WTC11 (cell line): ENCODE results near the gene NTN1. TPM values are rescaled to one million over a fixed set of nuclear protein-coding genes. Genes with fewer than 3 reads are reported as not detected.

Experiments used
- ATAC-seq: fragments of 200-7000 bp; cut with Tn5 transposase; 2 replicates; pipeline ENCODE4 v1.10.0; 2021; ENCODE audit warnings: mild to moderate bottlenecking, moderate library complexity
- CTCF ChIA-PET: fragments of 300-600 bp; sonication (Branson Sonifier 250); formaldehyde crosslinking; loops from one replicate; lab custom pipeline; 2021; ENCODE audit warnings: antibody characterized with exemption; lab: Charles Lee
- POLR2A ChIA-PET: fragments of 350-600 bp; sonication (Branson Sonifier 250); formaldehyde crosslinking; loops from one replicate; lab custom pipeline; 2021; ENCODE audit warnings: antibody characterized with exemption; lab: Charles Lee
- DNase-seq: peaks from one replicate; pipeline ENCODE4 v3.0.0; 2021; ENCODE audit warnings: low spot score
- H3K27ac Mint-ChIP-seq: 2 replicates; pipeline ENCODE4 v1.8.0; 2021; ENCODE audit warnings: mixed read lengths
- H3K27me3 Mint-ChIP-seq: 2 replicates; pipeline ENCODE4 v1.8.0; 2021; ENCODE audit warnings: low read depth, mild to moderate bottlenecking, moderate library complexity, mixed read lengths
- H3K36me3 Mint-ChIP-seq: 2 replicates; pipeline ENCODE4 v1.8.0; 2021; ENCODE audit warnings: mixed read lengths
- H3K4me1 Mint-ChIP-seq: 2 replicates; pipeline ENCODE4 v1.8.0; 2022; ENCODE audit warnings: mixed read lengths
- H3K4me3 Mint-ChIP-seq: 2 replicates; pipeline ENCODE4 v1.8.0; 2021; ENCODE audit warnings: mild to moderate bottlenecking, moderate library complexity, mixed read lengths
- H3K9me3 Mint-ChIP-seq: 2 replicates; pipeline ENCODE4 v1.8.0; 2021; ENCODE audit warnings: mixed read lengths
- CBFB ChIP-seq: sonication (generic); formaldehyde crosslinking; IDR thresholded peaks from 2 replicates; pipeline ENCODE4 v1.8.1; 2022; ENCODE audit warnings: mild to moderate bottlenecking, low read depth, missing genetic modification reagents
- CDX4 ChIP-seq: fragments of 250-450 bp; sonication (Bioruptor Pico); IDR thresholded peaks from 2 replicates; pipeline ENCODE4 v1.9.0; 2021; ENCODE audit warnings: moderate library complexity, mild to moderate bottlenecking, inconsistent platforms, borderline replicate concordance
- E2F4 ChIP-seq: sonication (generic); formaldehyde crosslinking; IDR thresholded peaks from 2 replicates; pipeline ENCODE4 v1.8.1; 2022; ENCODE audit warnings: low read depth, mild to moderate bottlenecking, moderate library complexity, missing genetic modification reagents, borderline replicate concordance
- ERG ChIP-seq: fragments of 250-450 bp; sonication (Bioruptor Pico); IDR thresholded peaks from 2 replicates; pipeline ENCODE4 v1.8.0; 2021; ENCODE audit warnings: mild to moderate bottlenecking
- GTF2I ChIP-seq: fragments of 250-450 bp; sonication (Bioruptor Pico); conservative IDR thresholded peaks from 2 replicates; pipeline ENCODE4 v1.4.0; 2021; ENCODE audit warnings: mild to moderate bottlenecking
- JUN ChIP-seq: sonication (generic); formaldehyde crosslinking; IDR thresholded peaks from 2 replicates; pipeline ENCODE4 v1.8.0; 2023; ENCODE audit warnings: mild to moderate bottlenecking, missing genetic modification reagents
- KAT7 ChIP-seq: sonication (generic); formaldehyde crosslinking; IDR thresholded peaks from 2 replicates; pipeline ENCODE4 v1.8.1; 2023; ENCODE audit warnings: missing genetic modification reagents, mild to moderate bottlenecking, borderline replicate concordance
- MXD4 ChIP-seq: fragments of 250-450 bp; sonication (Bioruptor Pico); IDR thresholded peaks from 2 replicates; pipeline ENCODE4 v1.8.0; 2021; ENCODE audit warnings: mild to moderate bottlenecking, moderate library complexity, borderline replicate concordance
- MYBL2 ChIP-seq: sonication (generic); formaldehyde crosslinking; IDR thresholded peaks from 2 replicates; pipeline ENCODE4 v1.8.1; 2023; ENCODE audit warnings: mild to moderate bottlenecking, moderate library complexity, missing genetic modification reagents
- NFE2L1 ChIP-seq: sonication (generic); formaldehyde crosslinking; IDR thresholded peaks from 2 replicates; pipeline ENCODE4 v1.8.1; 2023; ENCODE audit warnings: missing genetic modification reagents
- RELA ChIP-seq: sonication (generic); formaldehyde crosslinking; IDR thresholded peaks from 2 replicates; pipeline ENCODE4 v1.8.1; 2022; ENCODE audit warnings: missing genetic modification reagents, mild to moderate bottlenecking, borderline replicate concordance
- SMAD4 ChIP-seq: sonication (generic); formaldehyde crosslinking; IDR thresholded peaks from 2 replicates; pipeline ENCODE4 v1.8.0; 2022; ENCODE audit warnings: mild to moderate bottlenecking, missing genetic modification reagents
- SP1 ChIP-seq: sonication (generic); formaldehyde crosslinking; conservative IDR thresholded peaks from 2 replicates; pipeline ENCODE4 v1.8.1; 2022; ENCODE audit warnings: missing genetic modification reagents
- TEAD4 ChIP-seq: sonication (generic); formaldehyde crosslinking; IDR thresholded peaks from 2 replicates; pipeline ENCODE4 v1.8.0; 2022; ENCODE audit warnings: mild to moderate bottlenecking, missing genetic modification reagents
- ZBTB21 ChIP-seq: sonication (generic); formaldehyde crosslinking; IDR thresholded peaks from 2 replicates; pipeline ENCODE4 v1.8.1; 2023; ENCODE audit warnings: mild to moderate bottlenecking, missing genetic modification reagents, borderline replicate concordance
- ZMAT4 ChIP-seq: fragments of 250-450 bp; sonication (Bioruptor Pico); IDR thresholded peaks from 2 replicates; pipeline ENCODE4 v1.9.0; 2021; ENCODE audit warnings: mild to moderate bottlenecking
- ZNF263 ChIP-seq: sonication (generic); formaldehyde crosslinking; IDR thresholded peaks from 2 replicates; pipeline ENCODE4 v1.8.1; 2022; ENCODE audit warnings: low read depth, mild to moderate bottlenecking, moderate library complexity, missing genetic modification reagents
- ZNF281 ChIP-seq: sonication (generic); formaldehyde crosslinking; IDR thresholded peaks from 2 replicates; pipeline ENCODE4 v1.8.0; 2023; ENCODE audit warnings: mild to moderate bottlenecking, missing genetic modification reagents
- ZNF317 ChIP-seq: sonication (generic); formaldehyde crosslinking; IDR thresholded peaks from 2 replicates; pipeline ENCODE4 v1.8.1; 2023; ENCODE audit warnings: low read depth, mild to moderate bottlenecking, moderate library complexity, missing genetic modification reagents, borderline replicate concordance
- ZNF423 ChIP-seq: fragments of 250-450 bp; sonication (Bioruptor Pico); IDR thresholded peaks from 2 replicates; pipeline ENCODE4 v2.1.2; 2022; ENCODE audit warnings: mild to moderate bottlenecking, moderate library complexity
- ZNF512 ChIP-seq: sonication (generic); formaldehyde crosslinking; IDR thresholded peaks from 2 replicates; pipeline ENCODE4 v1.8.1; 2022; ENCODE audit warnings: missing genetic modification reagents, borderline replicate concordance
- total RNA-seq: library from RNA; stranded (reverse); gene quantifications from 3 replicates; pipeline ENCODE4 v1.2.3, GENCODE V29; 2021

The NTN1 gene
- total RNA-seq, 1 experiment from 2014 or later, result 5.5 TPM

GRCh38 chr17:9051561-9051960 lies 30.3 kb downstream of the NTN1 start:
- H3K36me3 Mint-ChIP-seq, result peaks cover 21% of the 10 kb centered on the region
- ATAC-seq (no peak), DNase-seq (no peak)
- TF ChIP-seq SP1, result no peak
- TF ChIP-seq GTF2I (CRISPR knock-in tag), result no peak
- no peak for TF ChIP-seq ZNF512
- TF ChIP-seq MYBL2 (CRISPR knock-in tag), result no peak
- no peak for TF ChIP-seq ZNF263 (CRISPR knock-in tag)
- TF ChIP-seq ZNF423, result no peak
- no peak for TF ChIP-seq MXD4 (CRISPR knock-in tag)
- H3K27ac Mint-ChIP-seq, result no peak overlapping the region
- H3K4me3 Mint-ChIP-seq, result no peak overlapping the region
- H3K9me3 Mint-ChIP-seq, result peaks cover 21% of the 10 kb centered on the region
- CTCF ChIA-PET, result interaction anchor here (0.7 to 1.6 kb wide), 5 partner anchors 19 to 151 kb away, joined by 3 to 6 read pairs (median 5); no protein-coding TSS in a partner anchor
- peaks cover 46% of the 10 kb centered on the region for H3K27me3 Mint-ChIP-seq
- H3K4me1 Mint-ChIP-seq, result peaks cover 46% of the 10 kb centered on the region
- POLR2A ChIA-PET, result no interaction called here

- peaks cover 53% of the 10 kb centered on the region for H3K4me1 Mint-ChIP-seq
- CTCF ChIA-PET, result no interaction called here
- TF ChIP-seq ZNF263 (CRISPR knock-in tag) (no peak), ZMAT4 (CRISPR knock-in tag) (no peak), JUN (CRISPR knock-in tag) (no peak)
- TF ChIP-seq, all 79 proteins: peak for 0
Observed at GRCh38 chr17:9052921-9053320, 31.6 kb downstream of the NTN1 start.

GRCh38 chr17:9053406-9053805 lies 32.1 kb downstream of the NTN1 start:
- ChIA-PET POLR2A (no interaction called here), CTCF (interaction anchor here (0.6 to 1.4 kb wide), 2 partner anchors 9 to 38 kb away, joined by 3 read pairs; no protein-coding TSS in a partner anchor)
- TF ChIP-seq ZBTB21 (CRISPR knock-in tag) (no peak), ERG (CRISPR knock-in tag) (no peak), KAT7 (CRISPR knock-in tag) (no peak), E2F4 (CRISPR knock-in tag) (no peak), SMAD4 (CRISPR knock-in tag) (no peak), ZNF263 (CRISPR knock-in tag) (no peak), CDX4 (no peak), ZNF281 (no peak), RELA (CRISPR knock-in tag) (no peak), TEAD4 (CRISPR knock-in tag) (no peak), ZNF423 (no peak), JUN (CRISPR knock-in tag) (no peak), ZNF317 (no peak), NFE2L1 (no peak), CBFB (CRISPR knock-in tag) (no peak)
- H3K27ac Mint-ChIP-seq, result no peak overlapping the region
- H3K9me3 Mint-ChIP-seq, result peaks cover 16% of the 10 kb centered on the region
- H3K36me3 Mint-ChIP-seq, result peaks cover 16% of the 10 kb centered on the region
- peaks cover 53% of the 10 kb centered on the region for H3K4me1 Mint-ChIP-seq
- no peak overlapping the region for H3K4me3 Mint-ChIP-seq
- H3K27me3 Mint-ChIP-seq, result peaks cover 59% of the 10 kb centered on the region
- no peak for ATAC-seq
- no peak for DNase-seq

More at GRCh38 chr17:9052921-9053320, 31.6 kb downstream of the NTN1 start:
- H3K9me3 Mint-ChIP-seq, result peaks cover 21% of the 10 kb centered on the region
- peaks cover 59% of the 10 kb centered on the region for H3K27me3 Mint-ChIP-seq
- POLR2A ChIA-PET, result no interaction called here
- H3K36me3 Mint-ChIP-seq, result peaks cover 21% of the 10 kb centered on the region
- ATAC-seq (no peak), DNase-seq (no peak)
- H3K27ac Mint-ChIP-seq, result no peak overlapping the region
- no peak overlapping the region for H3K4me3 Mint-ChIP-seq
